WI38 (cell line): Measurements from ENCODE around the gene UBE2J1.
"Not testable (repeated sequence)": the region's sequence is repeated elsewhere in the genome, so short reads cannot be mapped to it uniquely, and the experiment has no call there.

ENCODE experiments used
- H3K4me3 ChIP-seq: 2 replicates; pipeline ENCODE4 v1.5.1; 2011; ENCODE audit warnings: low read depth, mild to moderate bottlenecking, control low read depth, low read length
- TF ChIP-seq, protein P1 (sequence below): IDR thresholded peaks from 2 replicates; pipeline ENCODE4 v1.5.1; 2012; ENCODE audit warnings: low read depth, mild to moderate bottlenecking, control low read depth, low read length

Gene UBE2J1

DNA sequence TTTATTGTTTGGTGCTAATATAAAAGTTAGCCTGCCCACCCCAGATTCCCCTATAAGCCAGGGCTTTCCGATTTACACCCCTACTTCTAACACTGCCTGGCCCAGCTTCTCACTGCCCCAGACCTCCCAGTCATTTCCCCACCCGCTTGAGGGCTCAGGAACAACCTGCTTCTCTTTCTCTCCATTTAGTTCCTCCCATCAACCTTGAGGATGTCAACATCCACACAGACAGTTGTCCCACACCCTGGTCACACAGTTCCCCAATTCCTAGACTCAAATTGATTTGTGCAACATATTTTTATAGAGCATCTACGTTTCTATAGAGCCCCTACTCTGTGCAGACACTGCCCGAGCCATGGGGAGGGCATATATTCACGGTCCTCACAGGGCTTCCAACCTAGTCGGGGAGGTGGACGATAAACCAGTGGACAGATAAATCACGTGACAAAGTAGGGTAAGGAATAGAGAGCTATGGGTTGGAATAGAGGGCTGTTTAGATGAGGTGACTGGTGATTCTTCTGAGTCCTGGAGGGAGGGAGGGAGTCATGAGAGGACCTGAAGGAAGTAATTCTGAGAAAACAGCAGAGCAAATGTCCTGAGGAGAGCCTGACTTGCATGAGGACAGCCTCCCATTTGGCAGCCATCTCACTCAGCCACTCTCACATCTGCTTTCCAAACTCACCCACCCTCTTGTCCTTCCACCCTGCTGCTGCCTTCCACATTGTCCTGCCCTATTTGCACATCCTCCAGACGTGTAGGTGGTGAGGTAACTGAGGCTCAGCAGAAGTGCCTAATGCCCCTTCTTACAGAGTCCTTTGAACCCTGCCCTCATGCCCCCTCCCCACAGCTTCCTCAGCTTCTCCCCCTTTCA lies 43.8 kb downstream of the UBE2J1 start:
- TF ChIP-seq, protein P1, sequence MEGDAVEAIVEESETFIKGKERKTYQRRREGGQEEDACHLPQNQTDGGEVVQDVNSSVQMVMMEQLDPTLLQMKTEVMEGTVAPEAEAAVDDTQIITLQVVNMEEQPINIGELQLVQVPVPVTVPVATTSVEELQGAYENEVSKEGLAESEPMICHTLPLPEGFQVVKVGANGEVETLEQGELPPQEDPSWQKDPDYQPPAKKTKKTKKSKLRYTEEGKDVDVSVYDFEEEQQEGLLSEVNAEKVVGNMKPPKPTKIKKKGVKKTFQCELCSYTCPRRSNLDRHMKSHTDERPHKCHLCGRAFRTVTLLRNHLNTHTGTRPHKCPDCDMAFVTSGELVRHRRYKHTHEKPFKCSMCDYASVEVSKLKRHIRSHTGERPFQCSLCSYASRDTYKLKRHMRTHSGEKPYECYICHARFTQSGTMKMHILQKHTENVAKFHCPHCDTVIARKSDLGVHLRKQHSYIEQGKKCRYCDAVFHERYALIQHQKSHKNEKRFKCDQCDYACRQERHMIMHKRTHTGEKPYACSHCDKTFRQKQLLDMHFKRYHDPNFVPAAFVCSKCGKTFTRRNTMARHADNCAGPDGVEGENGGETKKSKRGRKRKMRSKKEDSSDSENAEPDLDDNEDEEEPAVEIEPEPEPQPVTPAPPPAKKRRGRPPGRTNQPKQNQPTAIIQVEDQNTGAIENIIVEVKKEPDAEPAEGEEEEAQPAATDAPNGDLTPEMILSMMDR, result no peak
- H3K4me3 ChIP-seq, result no peak overlapping the region

DNA sequence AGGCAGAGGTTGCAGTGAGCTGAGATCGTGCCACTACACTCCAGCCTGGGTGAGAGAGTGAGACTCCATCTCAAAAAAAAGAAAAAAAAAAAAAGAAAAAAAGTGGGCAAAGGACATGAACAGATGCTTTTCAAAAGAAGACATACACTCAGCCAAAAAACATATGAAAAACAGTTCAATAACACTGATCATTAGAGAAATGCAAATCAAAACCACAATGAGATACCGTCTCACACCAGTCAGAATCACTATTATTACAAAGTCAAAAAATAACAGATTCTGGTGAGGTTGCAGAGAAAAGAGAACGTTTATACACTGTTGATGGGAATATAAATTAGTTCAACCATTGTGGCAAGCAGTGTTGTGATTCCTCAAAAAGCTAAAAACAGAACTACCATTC lies 48.0 kb downstream of the UBE2J1 start:
- H3K4me3 ChIP-seq, result not testable (repeated sequence)

DNA sequence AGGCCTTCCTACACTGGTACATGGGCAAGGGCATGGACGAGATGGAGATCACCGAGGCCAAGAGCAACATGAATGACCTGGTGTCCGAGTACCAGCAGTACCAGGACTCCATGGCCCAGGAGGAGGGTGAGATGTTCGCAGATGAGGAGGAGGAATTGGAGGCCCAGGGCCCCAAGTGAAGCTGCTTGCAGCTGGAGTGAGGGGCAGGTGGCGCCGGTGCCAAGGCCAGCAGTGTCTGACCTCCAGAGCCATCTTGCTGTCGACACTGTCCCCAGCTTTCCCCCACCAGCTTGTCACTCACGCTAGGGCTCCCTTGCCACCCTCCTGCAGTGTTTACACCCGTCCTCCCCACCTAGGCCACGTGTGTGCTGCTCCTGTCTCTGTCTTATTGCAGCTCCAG lies 49.6 kb downstream of the UBE2J1 start:
- no peak overlapping the region for H3K4me3 ChIP-seq
- TF ChIP-seq, protein P1, result no peak

DNA sequence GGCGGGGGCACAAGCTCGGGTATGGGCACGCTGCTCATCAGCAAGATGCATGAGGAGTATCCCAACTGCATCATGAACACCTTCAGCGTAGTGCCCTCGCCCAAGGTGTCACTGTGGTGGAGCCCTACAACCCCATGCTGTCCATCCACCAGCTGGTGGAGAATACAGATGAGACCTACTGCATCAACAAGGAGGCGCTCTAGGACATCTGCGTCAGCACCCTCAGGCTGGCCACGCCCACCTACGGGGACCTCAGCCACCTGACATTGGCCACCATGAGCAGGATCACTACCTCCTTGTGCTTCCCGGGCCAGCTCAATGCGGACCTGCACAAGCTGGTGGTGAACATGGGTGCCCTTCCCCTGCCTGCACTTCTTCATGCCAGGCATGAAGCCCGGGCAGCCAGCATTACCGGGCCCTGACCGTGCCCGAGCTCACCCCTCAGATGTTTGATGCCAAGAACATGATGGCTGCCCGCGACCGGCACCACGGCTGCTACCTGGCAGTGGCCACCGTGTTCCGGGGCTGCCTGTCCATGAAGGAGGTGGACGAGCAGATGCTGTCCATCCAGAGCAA lies 50.2 kb downstream of the UBE2J1 start:
- TF ChIP-seq, protein P1, result no peak
- H3K4me3 ChIP-seq, result no peak overlapping the region

DNA sequence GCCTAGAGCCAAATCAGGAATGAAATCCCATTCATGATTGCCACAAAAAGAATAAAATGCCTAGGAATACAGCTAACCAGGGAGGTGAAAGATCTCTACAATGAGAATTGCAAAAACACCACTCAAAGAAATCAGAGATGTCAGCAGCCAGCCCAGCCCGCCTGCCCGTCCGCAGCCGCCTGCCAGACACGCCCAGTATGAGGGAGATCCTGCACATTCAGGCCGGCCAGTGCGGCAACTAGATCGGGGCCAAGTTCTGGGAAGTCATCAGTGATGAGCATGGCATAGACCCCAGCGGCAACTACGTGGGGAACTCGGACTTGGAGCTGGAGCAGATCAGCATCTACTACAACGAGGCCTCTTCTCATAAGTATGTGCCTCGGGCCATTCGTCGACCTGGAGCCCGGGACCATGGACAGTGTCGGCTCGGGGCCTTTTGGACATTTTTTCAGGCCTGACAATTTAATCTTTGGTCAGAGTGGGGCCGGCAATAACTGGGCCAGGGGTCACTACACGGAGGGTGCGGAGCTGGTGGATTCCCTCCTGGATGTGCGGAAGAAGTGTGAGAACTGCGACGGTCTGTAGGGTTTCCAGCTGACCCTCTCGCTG lies 50.8 kb downstream of the UBE2J1 start:
- TF ChIP-seq, protein P1, result no peak

DNA sequence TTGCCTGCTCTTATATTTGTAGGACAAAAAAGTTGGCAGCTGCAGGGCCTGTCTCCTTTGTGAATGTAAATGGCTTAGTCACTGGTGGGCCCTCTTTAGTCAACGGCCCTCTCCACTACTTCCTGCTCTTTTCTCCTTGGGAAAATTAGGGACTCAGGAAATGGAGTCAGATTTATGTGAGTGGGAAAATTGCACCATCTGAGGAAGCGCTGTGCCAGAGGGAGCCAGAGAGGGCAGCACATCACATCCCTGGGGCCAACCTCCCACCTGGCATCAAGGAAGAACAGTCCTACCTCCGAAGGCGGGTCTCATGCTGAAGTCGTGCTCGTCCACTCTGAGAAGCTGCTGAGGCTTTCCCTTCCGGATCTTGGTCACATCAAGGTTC lies 53.1 kb downstream of the UBE2J1 start:
- H3K4me3 ChIP-seq, result no peak overlapping the region
- TF ChIP-seq, protein P1, result no peak

More for the DNA sequence above, 50.8 kb downstream of the UBE2J1 start:
- no peak overlapping the region for H3K4me3 ChIP-seq

DNA sequence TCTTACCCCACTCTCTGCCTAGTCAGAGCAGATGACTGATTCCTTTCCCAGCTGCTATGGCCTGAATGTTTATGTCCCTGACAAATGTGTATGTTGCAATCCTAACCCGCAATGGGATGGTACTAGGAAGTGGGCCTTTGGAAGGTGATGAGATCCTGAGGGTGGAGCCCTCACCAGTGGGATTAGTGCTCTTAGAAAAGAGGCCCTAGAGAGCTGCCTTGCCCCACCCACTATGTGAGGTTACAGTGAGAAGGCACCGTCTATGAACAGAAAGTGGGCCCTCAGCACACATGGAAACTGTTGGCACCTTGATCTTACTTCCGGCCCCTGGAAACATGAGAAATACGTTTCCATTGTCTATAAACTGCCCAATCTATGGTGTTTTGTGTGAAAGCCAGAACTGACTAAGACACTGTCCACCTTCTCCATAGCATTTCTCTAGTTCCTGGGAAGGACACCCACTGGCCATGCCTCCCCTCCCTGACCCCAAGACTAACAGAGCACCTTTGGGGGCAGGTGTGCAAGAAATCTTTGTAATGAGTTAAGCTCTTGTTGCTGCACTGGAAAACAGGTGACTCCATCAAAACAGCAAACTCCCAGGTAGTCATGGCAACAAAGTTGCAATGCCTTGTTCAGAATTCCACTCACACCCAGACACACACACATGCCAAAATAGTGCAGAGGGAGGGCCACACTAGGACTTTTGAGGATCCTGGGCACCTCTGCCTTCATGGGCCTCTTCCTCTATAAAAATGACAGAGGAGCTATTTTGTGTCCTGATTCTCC lies 53.6 kb downstream of the UBE2J1 start:
- no peak overlapping the region for H3K4me3 ChIP-seq
- TF ChIP-seq, protein P1, result no peak
